HepG2 (cell line): ENCODE results near the gene TALDO1. TPM values are rescaled to one million over a fixed set of nuclear protein-coding genes. Genes with fewer than 3 reads are reported as not detected.

Experiments used
- ATAC-seq: fragments of 200-7000 bp; cut with Tn5 transposase; 3 replicates; pipeline ENCODE4 v1.9.1; 2020; ENCODE audit warnings: mild to moderate bottlenecking, moderate library complexity
- BruUV-seq: library from RNA; stranded (reverse); fragments of 400-500 nt; replicated peaks from 2 replicates; lab custom pipeline; 2021; lab: Mats Ljungman, UMichigan
- CTCF ChIA-PET: fragments of 300-600 bp; formaldehyde crosslinking; extraction: SDS; loops from one replicate; lab custom pipeline; 2021; ENCODE audit warnings: low total read pairs, inconsistent platforms, low intra/inter-chr PET ratio; lab: Yijun Ruan, JAX
- POLR2A ChIA-PET: fragments of 350-600 bp; sonication (Branson Sonifier 250); formaldehyde crosslinking; loops from one replicate; lab custom pipeline; 2020; ENCODE audit warnings: antibody characterized with exemption, inconsistent platforms; lab: Yijun Ruan, JAX
- DNase-seq: peaks from one replicate; pipeline ENCODE4 v3.0.0-alpha.2; 2015; ENCODE audit warnings: low spot score
- FAIRE-seq: peaks from 3 replicates; lab custom pipeline; 2011; peaks lifted over from hg19 to GRCh38; lab: Jason Lieb, UNC
- H2AFZ ChIP-seq: one replicate; pipeline ENCODE4 v1.6.1; 2011; ENCODE audit warnings: low read length, inconsistent platforms
- H3K27ac ChIP-seq: fragments of 300-600 bp; 3 replicates; pipeline ENCODE4 v1.8.0; 2011; ENCODE audit warnings: mixed run types, mild to moderate bottlenecking, mixed read lengths, low read length, inconsistent platforms; ENCODE audit not compliant: insufficient read depth; ENCODE audit errors: extremely low read length
- H3K27me3 ChIP-seq, 2 experiments: fragments of 200-600 bp in 1 of 2; 2 replicates in 1 of 2; 3 replicates in 1 of 2; pipeline versions ENCODE4 v1.6.0 to v1.8.0; 2011; ENCODE audit warnings: low read length in 2 of 2, mild to moderate bottlenecking in 2 of 2, moderate library complexity in 2 of 2, inconsistent platforms in 1 of 2; ENCODE audit not compliant: insufficient read depth in 2 of 2, control insufficient read depth in 1 of 2
- H3K36me3 ChIP-seq, 2 experiments: fragments of 200-600 bp in 1 of 2; replicated peaks in 1 of 2; 2 replicates in 1 of 2; 3 replicates in 1 of 2; pipeline versions ENCODE4 v1.5.1 to v1.8.0; 2011; ENCODE audit warnings: low read length in 2 of 2, inconsistent platforms in 1 of 2; ENCODE audit not compliant: insufficient read depth in 2 of 2, control insufficient read depth in 1 of 2
- H3K4me1 ChIP-seq: 2 replicates; pipeline ENCODE4 v1.5.1; 2012; ENCODE audit warnings: low read length, inconsistent platforms; ENCODE audit not compliant: insufficient read depth
- H3K4me2 ChIP-seq: 2 replicates; pipeline ENCODE4 v1.6.0; 2011; ENCODE audit warnings: low read depth, low read length, inconsistent platforms
- H3K4me3 ChIP-seq, 3 experiments: fragments of 200-600 bp in 1 of 3; sonication (generic), shearing (Covaris generic) in 1 of 3; replicated peaks in 1 of 3; 2 replicates each; pipeline ENCODE4 v1.5.1; 2011 to 2016; ENCODE audit warnings: low read length in 3 of 3, inconsistent platforms in 2 of 3, low read depth in 2 of 3, mild to moderate bottlenecking in 2 of 3, control low read depth in 1 of 3, mixed read lengths in 1 of 3; ENCODE audit not compliant: insufficient read depth in 1 of 3
- H3K79me2 ChIP-seq: one replicate; pipeline ENCODE4 v1.6.1; 2011; ENCODE audit warnings: low read length, inconsistent platforms; ENCODE audit not compliant: insufficient read depth
- H3K9ac ChIP-seq: 2 replicates; pipeline ENCODE4 v1.6.0; 2011; ENCODE audit warnings: mild to moderate bottlenecking, low read depth, low read length, inconsistent platforms; ENCODE audit not compliant: insufficient read depth
- H3K9me3 ChIP-seq: 2 replicates; pipeline ENCODE4 v1.5.1; 2012; ENCODE audit warnings: mild to moderate bottlenecking, low read length
- H4K20me1 ChIP-seq: 2 replicates; pipeline ENCODE4 v1.6.0; 2011; ENCODE audit warnings: inconsistent platforms, mild to moderate bottlenecking, low read length, moderate library complexity; ENCODE audit not compliant: insufficient read depth
- ATF4 ChIP-seq, 2 experiments: fragments of 450-650 bp in 1 of 2; sonication (generic) in 1 of 2; formaldehyde crosslinking; IDR thresholded peaks; 2 replicates each; pipeline versions ENCODE4 v1.5.0 to v1.8.0; 2020 to 2022; ENCODE audit warnings: mild to moderate bottlenecking in 1 of 2, missing genetic modification reagents in 1 of 2
- HNF1B ChIP-seq: sonication (generic); formaldehyde crosslinking; IDR thresholded peaks from 2 replicates; pipeline ENCODE4 v1.5.1; 2020; ENCODE audit warnings: mild to moderate bottlenecking, moderate library complexity, missing genetic modification reagents
- HNRNPLL ChIP-seq: fragments of 200-400 bp; formaldehyde crosslinking; IDR thresholded peaks from 2 replicates; pipeline ENCODE4 v1.6.1; 2017; ENCODE audit warnings: mild to moderate bottlenecking, low read depth, low read length; ENCODE audit not compliant: poor library complexity, severe bottlenecking
- IKZF4 ChIP-seq: sonication (generic); formaldehyde crosslinking; IDR thresholded peaks from 2 replicates; pipeline ENCODE4 v1.5.1; 2020; ENCODE audit warnings: borderline replicate concordance, mild to moderate bottlenecking, low read depth, missing genetic modification reagents; ENCODE audit errors: not compliant biosample characterization
- KDM3A ChIP-seq: IDR thresholded peaks from 2 replicates; pipeline ENCODE4 v1.6.1; 2018; ENCODE audit warnings: low read depth, missing compliant biosample characterization
- KDM4B ChIP-seq: sonication (generic); formaldehyde crosslinking; IDR thresholded peaks from 2 replicates; pipeline ENCODE4 v1.4.0; 2020; ENCODE audit warnings: missing genetic modification reagents
- NFYB ChIP-seq: sonication (generic); formaldehyde crosslinking; IDR thresholded peaks from 2 replicates; pipeline ENCODE4 v1.4.0; 2020; ENCODE audit warnings: missing genetic modification reagents
- NPAS2 ChIP-seq: sonication (generic); formaldehyde crosslinking; IDR thresholded peaks from 2 replicates; pipeline ENCODE4 v1.8.0; 2022; ENCODE audit warnings: mild to moderate bottlenecking, missing genetic modification reagents, borderline replicate concordance
- ZFY ChIP-seq: sonication (generic); formaldehyde crosslinking; IDR thresholded peaks from 2 replicates; pipeline ENCODE4 v1.4.0; 2020; ENCODE audit warnings: missing genetic modification reagents
- ZNF501 ChIP-seq: sonication (generic); formaldehyde crosslinking; IDR thresholded peaks from 2 replicates; pipeline ENCODE4 v1.5.1; 2020; ENCODE audit warnings: mild to moderate bottlenecking, moderate library complexity, missing genetic modification reagents
- ZNF772 ChIP-seq: sonication (generic); formaldehyde crosslinking; IDR thresholded peaks from 2 replicates; pipeline ENCODE4 v1.5.0; 2020; ENCODE audit warnings: mild to moderate bottlenecking, missing genetic modification reagents
- ZNF891 ChIP-seq: sonication (generic); formaldehyde crosslinking; IDR thresholded peaks from 2 replicates; pipeline ENCODE4 v1.5.0; 2020; ENCODE audit warnings: mild to moderate bottlenecking, missing genetic modification reagents
- WGBS: methylation state at CpG from one replicate; pipeline ENCODE4 v1.1.6; 2017; ENCODE audit warnings: low lambda C conversion rate; 5-methylcytosine and 5-hydroxymethylcytosine counted together
- in situ Hi-C: cut with HindIII; loops from 2 replicates; pipeline ENCODE4 v1.10.0; 2017; ENCODE audit warnings: low pct_unique_long_range_greater_than_20kb; ENCODE audit not compliant: extremely low pct_ligation_motif_present
- intact Hi-C: fragments of 100-400 bp; cut with micrococcal nuclease; formaldehyde crosslinking; loops from one replicate; pipeline ENCODE4 v1.10.0; 2022; ENCODE audit not compliant: unreplicated experiment
- polyA plus RNA-seq, 8 experiments: library from polyadenylated mRNA; depleted of rRNA in 3 of 8; stranded (reverse) in 7 of 8; unstranded in 1 of 8; fragments of >200 nt; fragmentation: Illumina TruSeq in 4 of 8; extraction: Trizol in 4 of 8; gene quantifications; 2 replicates each; pipeline versions ENCODE4 v1.2.1 to v1.2.3, GENCODE V29; 2011 to 2016; ENCODE audit warnings: low read depth in 4 of 8, missing spikeins in 1 of 8, mixed read lengths in 1 of 8; ENCODE audit not compliant: insufficient read depth in 1 of 8
- total RNA-seq, 5 experiments: library from RNA; depleted of rRNA; stranded (reverse); fragments of >200 nt; fragmentation: Illumina TruSeq; extraction: Trizol; gene quantifications; 2 replicates each; pipeline ENCODE4 v1.2.3, GENCODE V29; 2016; ENCODE audit warnings: low read depth in 1 of 5

TALDO1 gene
- total and polyA plus RNA-seq, 2 of the 13 experiments (the other 11 are each of a cell fraction or from before 2014, with no cell fraction given), result 107 to 240 TPM

- no peak overlapping the region for H2AFZ ChIP-seq
- H3K9me3 ChIP-seq, result no peaks in the 10 kb centered on the region
- H3K27ac ChIP-seq, result peak overlapping the region; percentile 19
- ChIA-PET POLR2A (interaction anchor here (1.5 to 4.6 kb wide), 4 partner anchors 8 to 35 kb away, joined by 6 to 56 read pairs (median 14); partner anchors contain the start of gene PNPLA2), CTCF (no interaction called here)
- in situ Hi-C loops, result no loop called here
- peaks cover 7 to 8% of the 10 kb centered on the region in 2 experiments; a peak in 3 of 5 replicates for H3K36me3 ChIP-seq
- H3K4me3 ChIP-seq, result peak overlapping the region; percentile 60 to 82 (median 80)
- H3K4me1 ChIP-seq, result peaks cover 36% of the 10 kb centered on the region
- no peaks in the 10 kb centered on the region; a peak in 1 of 5 replicates for H3K27me3 ChIP-seq
- ATAC-seq (peak; percentile 10), DNase-seq (no peak), FAIRE-seq (no peak)
- H3K9ac ChIP-seq, result peak overlapping the region; percentile 79
- H3K79me2 ChIP-seq, result peaks cover 25% of the 10 kb centered on the region
- H3K4me2 ChIP-seq, result peak overlapping the region; percentile 94
- intact Hi-C loops, result no loop called here
- 29% methylated on average over 23 of the region's 26 CpGs for WGBS
- BruUV-seq, result no TSS peak
- H4K20me1 ChIP-seq, result no peaks in the 10 kb centered on the region
- TF ChIP-seq NPAS2 (CRISPR knock-in tag), result no peak
- TF ChIP-seq NFYB (CRISPR knock-in tag), result no peak
- 0 out of 2 replicates have a peak, but pooled peaks have one; percentile 11 for TF ChIP-seq KDM3A (CRISPR knock-in tag)
- TF ChIP-seq HNF1B, result peak; percentile 62; the same call in 1 of the 2 replicates
- TF ChIP-seq KDM4B, result no peak
- peak; percentile 22 for TF ChIP-seq IKZF4 (CRISPR knock-in tag)
- TF ChIP-seq ZFY (CRISPR knock-in tag), result 0 out of 2 replicates have a peak, but pooled peaks have one; percentile 15
- TF ChIP-seq ZNF891 (CRISPR knock-in tag), result peak; percentile 21; the same call in 1 of the 2 replicates
- 0 out of 2 replicates have a peak, but pooled peaks have one; percentile 30 for TF ChIP-seq ZNF501
- peak; percentile 12; the same call in 1 of the 2 replicates for TF ChIP-seq ZNF772 (CRISPR knock-in tag)
- TF ChIP-seq ATF4 (CRISPR knock-in tag; IDR thresholded peaks at IDR 0.05), result no peak
- TF ChIP-seq HNRNPLL, result no peak
Observed at GRCh38 chr11:803770-804598, 56.7 kb downstream of the TALDO1 start.
